HG03439 (cell line): Measurements from ENCODE around the gene GJB2.
"Not testable (repeated sequence)": the region's sequence is repeated elsewhere in the genome, so short reads cannot be mapped to it uniquely, and the experiment has no call there.

ENCODE experiments used
- ATAC-seq: cut with Tn5 transposase; IDR thresholded peaks from one replicate; pipeline ENCODE4 v1.9.1; 2021; ENCODE audit warnings: mild to moderate bottlenecking, moderate library complexity; ENCODE audit not compliant: unreplicated experiment

GJB2 gene

GRCh38 chr13:20171364-20171763 lies 21.4 kb downstream of the GJB2 start:
- no peak for ATAC-seq

DNA sequence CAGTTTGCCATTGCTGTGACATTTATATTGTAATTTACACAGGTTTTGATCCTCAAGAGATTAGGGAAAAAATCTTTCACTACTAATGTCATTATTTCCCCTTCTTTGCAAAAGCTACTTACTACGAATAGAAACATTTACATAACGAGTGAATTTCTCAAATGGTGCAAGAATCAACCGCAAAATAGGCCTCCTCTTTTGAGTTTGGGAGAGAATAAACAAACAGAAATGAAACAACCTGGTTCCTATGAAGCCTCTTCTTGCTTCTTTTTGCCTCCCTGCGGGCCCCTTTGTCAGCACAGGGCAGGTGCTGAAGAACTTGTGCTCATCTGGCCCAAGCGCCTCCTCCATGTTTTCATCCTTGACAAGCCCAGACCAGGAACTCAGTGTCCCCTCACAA lies 21.8 kb downstream of the GJB2 start:
- ATAC-seq: no peak

- ATAC-seq: no peak
Measured at GRCh38 chr13:20168396-20168795, 24.3 kb downstream of the GJB2 start.

DNA sequence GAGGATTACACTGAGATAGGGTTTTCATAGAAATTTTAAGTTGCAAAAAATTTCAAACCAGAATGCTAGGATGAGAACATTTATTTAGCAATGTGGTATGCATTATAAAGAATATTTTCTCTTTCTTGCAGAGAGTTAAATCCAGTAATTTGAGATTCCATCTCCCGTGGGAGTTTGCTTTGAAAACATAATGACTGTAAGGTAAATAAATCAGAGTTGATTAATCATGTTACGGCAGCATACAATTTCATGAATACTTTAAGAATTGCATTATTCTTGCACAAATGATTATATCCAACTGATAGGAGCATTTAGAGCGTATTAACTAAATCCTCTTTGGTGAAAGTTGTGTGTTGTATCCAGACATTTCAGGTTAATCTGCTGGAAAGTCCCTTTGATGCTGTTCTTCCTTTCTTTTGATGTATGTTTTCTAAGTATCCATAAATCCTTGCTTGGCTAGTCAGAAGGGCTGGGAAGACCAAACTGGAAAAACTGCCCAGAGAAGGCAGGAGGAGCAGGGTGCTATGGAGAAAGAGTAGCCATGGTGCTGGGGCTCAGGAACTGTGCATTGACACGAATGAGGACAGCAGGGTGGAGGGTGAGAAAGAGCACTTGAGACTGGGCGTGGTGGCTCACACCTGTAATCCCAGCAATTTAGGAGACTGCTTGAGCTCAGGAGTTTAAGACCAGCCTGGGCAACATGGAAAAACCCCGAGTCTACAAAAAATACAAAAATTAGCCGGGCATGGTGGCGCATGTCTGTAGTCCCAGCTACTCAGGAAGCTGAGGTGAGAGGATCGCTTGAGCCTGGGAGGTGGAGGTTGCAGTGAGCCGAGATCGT lies 27.1 kb downstream of the GJB2 start:
- ATAC-seq: no peak

DNA sequence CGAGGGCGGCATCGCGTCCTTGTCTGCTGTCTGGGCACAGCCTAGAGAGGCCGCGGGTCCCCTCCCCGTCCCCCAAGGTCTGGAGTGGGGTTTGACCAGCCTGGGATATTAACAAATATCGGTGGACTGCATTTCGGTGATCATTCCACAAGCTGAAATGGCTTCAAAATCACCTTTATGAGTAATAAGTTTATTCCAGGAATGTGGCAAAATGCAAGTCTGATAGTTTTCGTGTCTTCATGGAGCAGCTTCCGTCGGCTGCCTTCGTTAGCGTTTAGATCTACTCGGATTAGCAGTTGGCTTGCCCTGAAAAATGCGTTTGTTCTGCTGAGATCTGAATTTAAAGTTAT lies 30.8 kb downstream of the GJB2 start:
- ATAC-seq: no peak

- peak; percentile 60 for ATAC-seq
Measured at GRCh38 chr13:20161275-20161950, 31.3 kb downstream of the GJB2 start.

DNA sequence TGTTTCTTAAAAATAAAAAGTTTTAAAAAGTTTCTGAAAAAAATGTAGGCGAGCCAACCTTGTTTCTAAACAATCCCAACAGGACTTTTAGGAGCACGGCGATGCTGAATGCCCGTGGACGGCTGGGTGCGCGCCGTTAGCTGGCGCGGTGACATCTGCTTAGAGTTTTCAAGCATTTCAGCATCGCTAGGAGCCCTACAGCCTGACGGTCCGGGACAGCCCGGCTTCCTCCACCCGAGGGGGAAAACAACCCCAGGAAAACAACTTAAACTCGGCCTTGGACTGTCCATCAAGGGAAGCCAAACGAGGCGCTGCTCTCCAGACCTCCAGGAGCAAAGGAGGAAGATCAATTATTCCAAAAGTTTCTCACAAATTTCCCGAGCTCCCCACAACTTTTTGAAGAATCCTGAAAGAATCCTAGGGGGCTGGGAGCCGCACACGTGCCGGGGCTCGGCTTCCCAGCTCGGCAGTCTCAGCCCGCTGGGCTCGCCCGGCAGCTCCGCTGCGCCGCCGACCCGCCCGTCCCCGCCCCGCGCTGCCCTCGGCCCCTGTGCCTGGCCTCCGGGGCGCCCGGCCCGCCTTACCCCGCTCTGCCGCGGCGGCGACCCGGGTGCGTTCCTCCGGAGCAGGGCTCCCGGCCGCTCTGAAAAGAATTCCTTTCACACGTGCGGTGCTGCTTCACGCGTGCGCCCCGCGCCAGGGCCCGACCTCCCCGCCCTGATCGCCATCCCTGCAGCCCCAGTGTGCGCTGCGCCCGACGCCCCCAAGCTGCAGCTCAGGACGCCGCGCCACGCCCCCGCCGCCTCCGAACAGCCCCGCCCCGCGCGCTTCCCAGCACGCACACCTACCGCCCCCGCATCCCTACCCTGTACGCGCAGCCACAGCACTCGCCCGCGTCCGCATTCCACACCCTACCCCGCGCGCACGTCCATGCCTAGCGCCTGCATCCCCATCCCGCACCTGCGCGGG lies 32.1 kb downstream of the GJB2 start, which contains the start of gene GJA3:
Gene GJA3, minus strand, starts transcription at position 747 of the 969 bp plus-strand sequence. CDS start 17,764 bp downstream, outside the sequence.
- ATAC-seq: peak; percentile 48

GRCh38 chr13:20159646-20160305 lies 33.0 kb downstream of the GJB2 start:
- ATAC-seq: no peak

GRCh38 chr13:20157151-20157796 lies 35.5 kb downstream of the GJB2 start:
- no peak for ATAC-seq

- no peak for ATAC-seq
Measured at GRCh38 chr13:20156702-20157101, 36.0 kb downstream of the GJB2 start.

DNA sequence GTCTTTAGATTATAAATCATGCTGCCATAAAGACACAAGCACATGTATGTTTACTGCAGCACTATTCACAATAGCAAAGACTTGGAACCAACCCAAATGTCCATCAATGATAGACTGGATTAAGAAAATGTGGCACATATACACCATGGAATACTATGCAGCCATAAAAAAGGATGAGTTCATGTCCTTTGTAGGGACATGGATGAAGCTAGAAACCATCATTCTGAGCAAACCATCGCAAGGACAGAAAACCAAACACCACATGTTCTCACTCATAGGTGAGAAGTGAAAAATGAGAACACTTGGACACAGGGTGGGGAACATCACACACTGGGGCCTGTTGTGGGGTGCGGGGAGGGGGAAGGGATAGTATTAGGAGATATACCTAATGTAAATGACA lies 39.4 kb downstream of the GJB2 start:
- not testable (repeated sequence) for ATAC-seq

DNA sequence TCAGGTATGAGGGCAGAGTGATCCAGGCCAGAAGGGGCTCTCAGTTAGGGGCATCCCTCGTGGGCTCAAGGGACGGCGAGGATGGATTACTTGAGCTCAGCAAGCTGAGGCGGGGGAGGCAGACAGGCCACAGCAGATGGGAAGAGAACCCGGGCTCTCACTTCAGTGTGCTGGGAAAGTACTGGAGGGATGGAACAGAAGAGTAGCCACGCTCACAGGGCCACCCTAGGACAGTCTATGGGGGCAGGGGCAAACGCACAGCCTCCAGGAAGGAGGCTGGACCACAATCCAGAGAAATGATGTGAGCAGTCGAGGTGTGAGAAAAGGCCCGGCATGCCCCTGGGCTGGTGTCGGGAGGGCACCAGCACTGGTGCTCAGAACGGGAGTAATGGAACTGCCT lies 41.1 kb downstream of the GJB2 start:
- no peak for ATAC-seq

DNA sequence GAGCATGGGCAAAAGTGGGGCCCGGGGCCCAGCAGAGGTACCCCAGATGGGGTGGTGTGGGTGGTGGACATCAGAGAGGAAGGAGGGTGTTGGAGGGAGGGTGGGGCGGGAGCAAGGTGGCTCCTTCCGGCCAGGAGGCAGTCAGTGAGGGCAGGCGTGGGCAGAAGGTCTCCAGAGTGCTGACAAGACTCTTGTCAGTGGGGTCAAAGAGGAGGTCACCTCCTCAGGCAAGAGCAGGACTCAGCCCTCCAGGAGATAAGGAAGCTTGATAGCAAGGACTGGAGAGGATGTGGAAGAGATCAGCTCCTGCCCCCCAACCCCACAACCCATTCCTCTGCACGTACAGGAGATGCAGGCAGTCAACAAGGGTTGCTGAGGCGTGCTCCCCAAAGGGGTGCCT lies 41.7 kb downstream of the GJB2 start:
- ATAC-seq: no peak

DNA sequence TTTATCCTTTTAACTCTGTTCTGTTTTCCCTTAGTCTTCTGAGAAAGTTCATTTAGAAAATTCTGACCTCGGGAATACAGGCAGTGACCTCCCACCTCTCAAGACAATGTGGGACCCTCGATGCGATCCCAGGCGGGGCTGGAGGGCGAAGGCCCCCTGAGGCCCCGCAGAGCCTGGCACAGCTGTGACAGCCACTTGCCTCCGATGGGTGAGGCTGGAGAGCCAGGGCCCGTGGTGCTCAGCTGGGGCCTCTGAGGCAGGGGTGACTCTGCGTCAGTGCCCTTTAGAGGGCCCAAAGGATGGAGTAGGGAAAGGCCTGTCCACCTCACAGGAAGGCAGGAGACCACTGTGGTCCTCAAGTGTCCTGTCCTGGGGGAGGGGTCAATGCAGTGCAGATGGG lies 42.2 kb downstream of the GJB2 start:
- no peak for ATAC-seq

DNA sequence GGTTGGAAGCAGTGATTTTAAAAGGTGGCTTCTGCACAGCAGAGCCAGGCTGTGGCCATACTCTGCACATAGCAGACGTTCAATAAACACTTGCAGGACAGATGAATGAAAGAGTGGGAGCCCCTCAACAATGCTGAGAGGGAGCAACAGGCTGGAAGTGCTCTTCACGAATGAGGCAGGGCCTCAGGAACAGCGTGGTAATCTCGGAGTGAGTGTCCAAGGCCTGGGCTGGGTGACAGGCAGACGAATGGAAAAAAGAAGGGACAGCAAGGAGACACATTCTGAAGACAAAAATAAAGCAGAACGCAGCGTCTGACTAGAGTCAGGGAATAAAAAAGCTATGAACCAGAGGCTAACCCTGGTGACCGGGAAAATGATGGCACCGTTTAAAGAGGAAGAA lies 43.0 kb downstream of the GJB2 start:
- no peak for ATAC-seq

DNA sequence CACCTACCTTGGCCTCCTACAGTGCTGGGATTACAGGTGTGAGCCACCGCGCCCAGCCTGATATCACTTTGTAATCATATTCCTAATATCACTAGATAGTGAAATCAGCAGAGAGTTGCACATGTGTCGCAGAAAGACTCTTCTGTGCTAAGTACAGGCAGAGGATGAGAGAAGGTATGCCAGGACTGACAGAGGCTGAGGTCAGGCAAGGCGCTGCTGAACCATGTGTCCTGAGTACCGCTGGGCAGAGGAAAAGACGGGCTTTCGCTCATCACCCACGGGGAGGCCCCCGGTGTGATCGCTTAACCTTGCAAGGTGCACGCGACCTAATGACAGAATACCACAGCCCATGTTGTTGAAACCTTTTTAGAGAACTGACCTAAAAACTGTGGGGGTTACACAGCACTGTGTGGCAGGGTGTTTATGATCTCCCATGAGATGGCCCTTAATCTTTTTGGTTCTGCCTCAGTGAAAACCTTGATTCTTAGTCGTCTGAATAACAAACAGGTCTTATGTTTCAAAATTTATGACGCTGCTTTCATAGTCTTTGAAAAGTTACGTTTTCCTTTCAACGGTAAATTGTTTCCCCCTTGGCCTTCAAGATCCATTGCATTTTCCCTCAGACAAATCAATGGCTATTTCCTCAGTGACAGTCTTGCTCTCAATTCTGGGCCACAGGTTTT lies 44.1 kb downstream of the GJB2 start:
- ATAC-seq: no peak

- ATAC-seq: no peak
Measured at GRCh38 chr13:20146381-20146780, 46.4 kb downstream of the GJB2 start.

GRCh38 chr13:20145521-20145920 lies 47.2 kb downstream of the GJB2 start:
- ATAC-seq: no peak

- no peak for ATAC-seq
Measured at GRCh38 chr13:20144141-20144850, 48.4 kb downstream of the GJB2 start.
